GM21390 (cell line): Measurements from ENCODE around the gene CA9.
"Not testable (repeated sequence)": the region's sequence is repeated elsewhere in the genome, so short reads cannot be mapped to it uniquely, and the experiment has no call there.

Experiments
- ATAC-seq: cut with Tn5 transposase; IDR thresholded peaks from one replicate; pipeline ENCODE4 v1.9.1; 2021; ENCODE audit not compliant: unreplicated experiment

Gene CA9

DNA sequence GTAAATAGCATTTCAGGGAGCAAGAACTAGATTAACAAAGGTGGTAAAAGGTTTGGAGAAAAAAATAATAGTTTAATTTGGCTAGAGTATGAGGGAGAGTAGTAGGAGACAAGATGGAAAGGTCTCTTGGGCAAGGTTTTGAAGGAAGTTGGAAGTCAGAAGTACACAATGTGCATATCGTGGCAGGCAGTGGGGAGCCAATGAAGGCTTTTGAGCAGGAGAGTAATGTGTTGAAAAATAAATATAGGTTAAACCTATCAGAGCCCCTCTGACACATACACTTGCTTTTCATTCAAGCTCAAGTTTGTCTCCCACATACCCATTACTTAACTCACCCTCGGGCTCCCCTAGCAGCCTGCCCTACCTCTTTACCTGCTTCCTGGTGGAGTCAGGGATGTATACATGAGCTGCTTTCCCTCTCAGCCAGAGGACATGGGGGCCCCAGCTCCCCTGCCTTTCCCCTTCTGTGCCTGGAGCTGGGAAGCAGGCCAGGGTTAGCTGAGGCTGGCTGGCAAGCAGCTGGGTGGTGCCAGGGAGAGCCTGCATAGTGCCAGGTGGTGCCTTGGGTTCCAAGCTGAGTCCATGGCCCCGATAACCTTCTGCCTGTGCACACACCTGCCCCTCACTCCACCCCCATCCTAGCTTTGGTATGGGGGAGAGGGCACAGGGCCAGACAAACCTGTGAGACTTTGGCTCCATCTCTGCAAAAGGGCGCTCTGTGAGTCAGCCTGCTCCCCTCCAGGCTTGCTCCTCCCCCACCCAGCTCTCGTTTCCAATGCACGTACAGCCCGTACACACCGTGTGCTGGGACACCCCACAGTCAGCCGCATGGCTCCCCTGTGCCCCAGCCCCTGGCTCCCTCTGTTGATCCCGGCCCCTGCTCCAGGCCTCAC, at the start of gene CA9:
Gene CA9, plus strand, starts transcription at position 797 of the 893 bp plus-strand sequence. Its CDS starts 32 bp downstream, at position 829.
- ATAC-seq = no peak

DNA sequence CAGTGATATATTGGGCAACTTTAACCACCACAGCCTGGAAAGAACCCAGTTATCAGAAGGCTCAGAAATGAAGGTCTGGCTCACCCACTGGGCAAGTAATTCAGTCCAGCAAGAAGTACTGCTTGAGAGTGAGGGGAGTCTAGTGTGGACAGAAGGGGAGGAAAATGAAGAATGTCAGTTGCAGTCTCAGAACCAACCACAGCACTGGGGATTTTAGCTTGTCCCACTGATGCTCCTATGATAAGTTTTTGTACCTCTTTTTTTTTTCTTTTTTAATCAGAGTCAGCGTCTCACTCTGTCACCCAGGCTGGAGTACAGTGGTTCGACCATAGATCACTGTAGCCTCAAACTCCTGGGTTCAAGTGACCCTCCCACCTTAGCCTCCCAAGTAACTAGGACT, 46.2 kb upstream of the CA9 start:
- no peak for ATAC-seq

DNA sequence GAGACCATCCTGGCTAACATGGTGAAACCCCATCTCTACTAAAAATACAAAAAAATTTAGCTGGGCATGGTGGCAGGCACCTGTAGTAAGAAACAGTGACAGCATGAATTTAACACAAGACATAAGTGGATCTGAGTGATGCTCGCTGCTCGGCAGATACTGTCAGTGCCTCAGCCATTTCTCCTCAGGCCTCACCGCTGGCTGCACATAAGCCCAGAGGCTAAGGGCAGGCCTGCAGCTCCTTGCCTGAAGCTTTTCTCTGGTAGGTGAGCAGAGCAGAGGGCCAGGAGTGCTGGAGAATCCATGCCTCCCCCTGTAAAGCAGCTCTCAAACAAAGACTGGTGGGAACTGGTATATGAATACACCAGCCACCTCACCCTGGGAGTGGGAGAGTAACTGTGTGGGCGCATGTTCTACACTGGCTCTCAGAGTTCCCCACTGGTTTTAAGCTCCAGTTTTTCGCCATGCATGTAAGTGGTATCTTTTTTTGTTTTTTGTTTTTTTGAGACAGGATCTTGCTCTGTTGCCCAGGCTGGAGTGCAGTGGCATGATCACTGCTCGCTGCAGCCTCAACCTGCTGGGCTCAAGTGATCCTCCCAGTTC, 45.2 kb upstream of the CA9 start:
- ATAC-seq = no peak

DNA sequence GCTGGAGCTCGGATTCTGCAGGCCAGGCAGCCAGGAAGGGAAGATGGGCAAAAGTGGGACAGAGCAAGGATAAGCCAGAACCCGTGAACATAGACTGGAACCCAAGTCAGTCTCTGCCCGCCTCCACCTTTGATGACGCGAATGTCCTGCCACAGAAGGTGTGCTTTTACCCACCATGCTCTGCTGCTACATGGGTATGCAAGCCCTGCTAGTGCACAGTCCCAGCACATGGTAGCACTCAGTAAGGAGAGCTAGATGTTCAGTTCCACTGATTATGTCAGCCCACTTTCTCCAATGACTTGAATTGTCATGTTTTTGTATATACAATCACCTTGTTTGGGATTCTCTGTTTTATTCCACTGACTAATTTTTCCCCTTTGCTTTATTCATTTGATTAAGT, 44.1 kb upstream of the CA9 start:
- ATAC-seq = no peak

DNA sequence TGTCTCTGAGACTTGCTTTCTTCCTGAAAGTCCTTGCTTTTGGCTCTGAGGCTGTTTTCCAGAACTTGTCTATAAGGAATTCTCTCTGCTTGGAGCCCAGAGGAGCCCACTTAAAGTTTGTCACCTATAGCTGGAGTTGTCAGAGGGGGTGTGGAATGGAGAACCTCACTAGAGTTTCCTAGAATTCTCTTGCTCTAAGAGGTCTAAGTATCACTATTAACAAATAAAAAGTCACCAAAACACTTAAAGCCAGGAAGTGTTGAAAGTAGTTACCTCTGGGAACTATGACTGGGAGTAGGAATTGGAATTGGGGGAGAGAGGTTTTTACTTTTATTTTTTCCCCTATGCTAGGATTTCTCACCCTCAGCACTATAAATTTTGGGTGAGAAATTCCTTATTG, 38.0 kb upstream of the CA9 start:
- no peak for ATAC-seq

DNA sequence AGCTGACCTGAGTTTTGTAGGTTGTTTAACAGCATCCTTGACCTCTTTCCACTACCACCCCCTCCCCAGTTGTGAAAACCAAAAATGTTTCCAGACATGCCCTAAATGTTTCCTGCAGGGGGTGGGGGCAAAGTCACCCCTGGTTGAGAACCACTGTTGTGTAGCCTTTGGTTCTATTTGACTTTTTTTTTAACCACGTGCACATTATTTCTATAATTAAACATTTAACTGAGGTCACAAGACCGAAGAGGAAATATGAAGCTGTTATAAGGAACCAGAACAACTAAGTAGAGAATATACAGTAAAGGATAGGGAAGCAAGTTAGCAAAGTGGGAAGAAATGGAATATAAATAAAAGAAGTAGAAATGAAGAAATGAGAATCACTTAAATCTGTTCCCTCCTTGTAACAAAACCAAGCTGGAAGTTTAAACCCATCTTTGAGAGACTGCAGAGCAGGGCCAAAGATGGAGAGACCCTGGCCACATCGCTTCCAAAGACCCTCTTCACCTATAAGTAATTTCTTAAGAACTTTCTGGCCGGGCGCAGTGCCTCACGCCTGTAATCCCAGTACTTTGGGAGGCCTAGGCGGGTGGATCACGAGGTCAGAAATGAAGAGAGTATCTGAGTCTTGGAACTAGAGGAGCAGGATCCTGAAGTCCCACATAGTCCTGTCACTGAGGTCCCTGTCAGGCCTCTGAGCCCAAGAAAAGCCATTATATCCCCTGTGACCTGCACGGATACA, 37.4 kb upstream of the CA9 start:
- ATAC-seq = no peak

DNA sequence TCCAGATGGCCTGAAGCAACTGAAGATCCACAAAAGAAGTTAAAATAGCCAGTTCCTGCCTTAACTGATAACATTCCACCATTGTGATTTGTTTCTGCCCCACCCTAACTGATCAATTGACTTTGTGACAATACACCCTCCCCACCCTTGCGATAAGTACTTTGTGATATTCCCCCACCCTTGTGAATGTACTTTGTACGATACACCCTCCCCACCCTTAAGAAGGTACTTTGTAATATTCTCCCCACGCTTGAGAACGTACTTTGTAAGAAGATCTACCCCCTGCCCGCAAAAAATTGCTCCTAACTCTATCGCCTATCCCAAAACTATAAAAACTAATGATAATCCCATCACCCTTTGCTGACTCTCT, 36.9 kb upstream of the CA9 start:
- not testable (repeated sequence) for ATAC-seq

DNA sequence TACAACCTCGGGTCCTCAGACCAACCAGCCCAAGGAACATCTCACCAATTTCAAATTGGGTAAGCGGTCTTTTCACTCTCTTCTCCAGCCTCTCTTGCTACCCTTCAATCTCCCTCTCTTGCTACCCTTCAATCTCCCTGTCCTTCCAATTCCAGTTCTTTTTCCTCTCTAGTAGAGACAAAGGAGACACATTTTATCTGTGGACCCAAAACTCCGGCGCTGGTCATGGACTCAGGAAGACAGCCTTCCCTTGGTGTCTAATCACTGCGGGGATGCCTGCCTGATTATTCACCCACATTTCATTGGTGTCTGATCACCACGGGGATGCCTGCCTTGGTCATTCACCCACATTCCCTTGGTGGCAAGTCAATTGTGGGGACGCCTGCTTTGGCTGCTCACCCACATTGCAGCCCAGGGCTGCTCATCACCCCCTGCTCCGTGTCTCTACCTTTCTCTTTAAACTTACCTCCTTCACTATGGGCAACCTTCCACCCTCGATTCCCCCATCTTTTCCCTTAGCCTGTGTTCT, 36.2 kb upstream of the CA9 start:
- not testable (repeated sequence) for ATAC-seq

DNA sequence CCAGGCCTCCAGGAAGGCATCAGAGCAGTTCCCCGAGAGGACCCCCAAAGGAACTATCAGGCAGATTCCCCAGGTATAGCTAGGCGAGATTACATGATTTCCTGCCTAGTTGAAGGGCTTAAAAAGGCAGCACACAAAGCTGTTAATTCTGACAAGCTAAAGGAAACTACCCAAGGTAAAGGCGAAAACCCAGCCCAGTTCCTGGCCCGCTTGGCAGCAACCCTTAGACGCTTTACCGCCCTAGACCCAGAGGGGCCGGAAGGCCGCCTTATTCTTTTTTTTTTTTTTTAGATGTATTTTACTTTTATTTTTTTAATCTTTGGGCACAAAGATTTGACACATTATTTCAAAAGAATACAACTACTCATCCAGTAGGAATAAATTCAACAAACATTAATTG, 35.0 kb upstream of the CA9 start:
- ATAC-seq = not testable (repeated sequence)

DNA sequence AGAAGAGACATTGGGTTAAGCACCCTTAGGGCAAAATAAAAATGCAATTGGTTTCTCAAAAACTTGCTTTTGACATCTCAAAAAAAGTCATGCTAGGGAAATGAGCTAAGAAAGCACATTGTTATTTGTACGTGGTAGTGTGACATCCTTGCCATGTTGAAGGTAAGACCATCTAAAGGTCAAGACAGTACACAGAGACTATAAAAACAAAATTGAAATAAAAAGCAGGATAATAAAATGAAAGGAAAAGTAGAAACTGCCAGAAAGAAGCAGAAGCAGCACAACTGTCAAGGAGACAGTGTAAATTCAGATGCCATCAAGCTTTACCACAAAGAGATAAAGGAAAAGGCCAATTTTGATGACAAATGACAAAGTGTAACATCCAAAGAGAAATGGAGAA, 34.5 kb upstream of the CA9 start:
- ATAC-seq = not testable (repeated sequence)

DNA sequence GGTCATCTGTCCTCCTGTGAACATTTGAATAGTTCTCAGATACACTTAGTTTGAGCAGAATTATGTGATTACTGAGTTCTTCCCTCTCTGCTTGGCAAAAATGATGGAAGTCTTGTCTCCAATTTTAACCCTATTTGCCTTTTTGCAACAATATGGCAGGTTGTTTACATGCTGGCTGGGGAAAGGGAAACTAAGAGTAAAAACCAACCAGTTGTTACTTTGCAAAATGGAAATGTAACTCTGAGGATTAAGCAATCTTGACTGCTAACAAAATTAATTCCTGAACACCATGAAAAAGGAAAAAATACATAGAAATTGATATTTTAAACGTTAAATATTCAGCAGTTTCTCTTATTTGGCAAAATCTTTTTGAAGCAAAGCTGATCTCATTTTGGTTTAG, 34.1 kb upstream of the CA9 start:
- ATAC-seq = no peak

DNA sequence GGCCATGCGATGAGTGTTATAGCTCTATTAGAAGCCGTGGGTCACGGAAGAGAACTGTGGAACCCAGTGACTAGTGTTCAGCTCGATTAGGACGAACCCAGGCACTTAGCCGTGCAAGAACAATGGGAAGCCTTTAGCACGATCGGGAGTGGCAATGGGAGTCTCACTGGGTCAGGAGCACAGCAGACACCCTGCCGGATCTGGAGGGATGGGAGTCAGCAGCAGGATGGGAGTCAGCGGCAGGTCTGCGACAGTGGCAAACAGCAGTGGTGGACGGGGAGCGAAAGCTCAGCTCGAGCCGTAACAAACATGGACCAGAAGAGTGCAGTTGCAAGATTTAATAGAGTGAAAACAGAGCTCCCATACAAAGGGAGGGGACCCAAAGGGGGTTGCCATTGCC, 33.3 kb upstream of the CA9 start:
- not testable (repeated sequence) for ATAC-seq

DNA sequence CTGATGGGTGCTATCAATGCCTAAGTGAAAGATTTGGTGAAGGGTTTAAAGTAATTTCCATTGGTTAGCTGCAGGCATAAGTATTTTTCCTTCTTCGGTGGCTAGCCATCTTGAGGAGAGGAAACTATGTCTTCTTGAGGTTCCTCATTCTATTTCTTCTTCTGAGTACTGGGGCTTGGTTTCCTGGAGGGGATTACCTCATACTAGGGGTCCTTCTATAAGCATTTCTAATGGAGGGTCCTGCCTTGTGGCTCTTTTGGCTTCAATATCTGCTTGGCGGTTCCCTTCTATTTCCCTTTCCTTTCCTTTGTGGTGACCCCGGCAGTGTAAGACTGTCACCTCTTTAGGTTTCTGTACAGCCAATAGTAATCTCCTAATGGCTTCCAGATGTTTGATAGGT, 32.2 kb upstream of the CA9 start:
- not testable (repeated sequence) for ATAC-seq

DNA sequence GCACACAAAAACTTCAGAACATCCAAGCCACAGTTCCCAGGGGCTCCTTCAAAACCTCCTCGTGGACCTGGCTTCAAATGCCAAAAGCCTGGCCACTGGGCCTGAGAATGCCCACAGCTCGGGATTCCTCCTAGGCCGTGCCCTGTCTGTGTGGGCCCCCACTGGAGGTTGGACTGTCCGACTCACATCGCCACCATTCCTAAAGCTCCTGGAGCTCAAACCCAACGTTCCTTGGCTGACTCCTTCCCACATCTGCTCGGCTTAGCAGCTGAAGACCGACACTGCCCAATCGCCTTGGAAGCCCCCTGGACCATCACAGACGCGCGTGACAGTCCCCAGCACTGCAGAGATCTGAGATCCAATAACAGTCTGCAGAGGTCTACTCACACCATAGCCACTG, 30.7 kb upstream of the CA9 start:
- ATAC-seq = no peak

DNA sequence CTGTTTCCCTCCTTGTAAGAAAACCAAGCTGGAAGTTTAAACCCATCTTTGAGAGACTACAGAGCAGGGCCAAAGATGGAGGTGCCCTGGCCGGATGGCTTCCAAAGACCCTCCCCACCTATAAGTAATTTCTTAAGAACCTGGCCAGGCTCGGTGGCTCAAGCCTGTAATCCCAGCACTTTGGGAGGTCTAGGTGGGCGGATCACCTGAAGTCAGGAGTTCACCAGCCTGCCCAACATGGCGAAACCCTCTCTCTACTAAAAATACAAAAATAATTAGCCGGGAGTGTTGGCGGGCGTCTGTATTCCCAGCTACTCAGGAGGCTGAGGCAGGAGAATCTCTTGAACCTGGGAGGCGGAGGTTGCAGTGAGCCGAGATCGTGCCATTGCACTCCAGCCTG, 28.0 kb upstream of the CA9 start:
- not testable (repeated sequence) for ATAC-seq

DNA sequence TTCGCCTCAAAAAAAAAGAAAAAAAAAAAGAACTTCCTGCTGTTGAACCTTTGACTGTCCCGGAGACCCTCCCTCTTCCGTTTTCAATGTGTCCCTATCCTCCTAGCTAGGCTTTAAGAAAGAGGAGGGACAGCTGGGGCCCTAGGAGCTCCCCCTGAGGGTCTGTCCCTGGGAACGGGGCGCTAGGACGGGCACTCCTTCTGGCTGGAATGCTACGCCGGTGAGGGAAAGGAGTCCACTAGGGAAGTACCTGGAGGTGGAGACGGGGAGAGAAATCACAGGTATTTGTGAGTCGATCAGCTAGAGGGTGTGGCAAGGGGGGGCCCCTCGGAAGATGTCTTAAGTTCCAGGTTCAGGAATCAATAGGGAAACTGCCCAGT, 27.6 kb upstream of the CA9 start:
- ATAC-seq = no peak

DNA sequence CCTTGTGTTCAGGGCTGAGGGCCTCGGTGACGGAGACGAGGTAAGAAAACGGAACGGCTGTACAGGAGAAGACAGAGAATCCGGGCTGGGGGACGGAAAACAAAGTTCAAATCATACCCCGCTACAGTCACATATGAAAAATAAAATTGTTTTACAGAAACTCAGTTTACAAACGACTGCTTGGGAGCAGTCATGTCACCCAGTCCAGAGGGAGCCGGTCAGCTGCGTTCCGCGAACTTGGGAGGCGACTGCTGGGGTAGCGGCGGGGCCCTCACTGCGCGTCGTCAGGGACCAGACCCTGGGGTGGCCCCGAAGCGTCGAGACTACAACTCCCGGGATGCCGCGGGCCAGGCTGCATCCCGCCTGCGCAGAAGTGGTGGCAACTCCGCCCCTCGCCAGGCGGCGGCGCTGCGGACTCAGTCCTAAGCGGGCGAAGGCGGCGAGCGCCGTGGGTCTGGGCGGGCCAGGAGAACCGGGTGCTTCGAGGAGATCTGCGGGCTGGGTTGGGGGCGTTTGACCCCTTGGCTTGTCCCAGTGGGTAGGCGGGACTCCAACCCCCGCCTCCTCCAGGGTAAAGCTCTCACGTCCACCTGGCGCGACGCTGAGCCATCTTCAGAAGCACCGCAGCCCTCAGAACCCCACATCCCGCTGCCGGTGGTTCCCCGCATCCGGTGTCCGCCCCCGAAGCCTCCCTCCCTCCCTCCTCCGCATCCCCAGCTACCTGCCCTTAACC, 27.0 kb upstream of the CA9 start:
- peak; percentile 86 for ATAC-seq

DNA sequence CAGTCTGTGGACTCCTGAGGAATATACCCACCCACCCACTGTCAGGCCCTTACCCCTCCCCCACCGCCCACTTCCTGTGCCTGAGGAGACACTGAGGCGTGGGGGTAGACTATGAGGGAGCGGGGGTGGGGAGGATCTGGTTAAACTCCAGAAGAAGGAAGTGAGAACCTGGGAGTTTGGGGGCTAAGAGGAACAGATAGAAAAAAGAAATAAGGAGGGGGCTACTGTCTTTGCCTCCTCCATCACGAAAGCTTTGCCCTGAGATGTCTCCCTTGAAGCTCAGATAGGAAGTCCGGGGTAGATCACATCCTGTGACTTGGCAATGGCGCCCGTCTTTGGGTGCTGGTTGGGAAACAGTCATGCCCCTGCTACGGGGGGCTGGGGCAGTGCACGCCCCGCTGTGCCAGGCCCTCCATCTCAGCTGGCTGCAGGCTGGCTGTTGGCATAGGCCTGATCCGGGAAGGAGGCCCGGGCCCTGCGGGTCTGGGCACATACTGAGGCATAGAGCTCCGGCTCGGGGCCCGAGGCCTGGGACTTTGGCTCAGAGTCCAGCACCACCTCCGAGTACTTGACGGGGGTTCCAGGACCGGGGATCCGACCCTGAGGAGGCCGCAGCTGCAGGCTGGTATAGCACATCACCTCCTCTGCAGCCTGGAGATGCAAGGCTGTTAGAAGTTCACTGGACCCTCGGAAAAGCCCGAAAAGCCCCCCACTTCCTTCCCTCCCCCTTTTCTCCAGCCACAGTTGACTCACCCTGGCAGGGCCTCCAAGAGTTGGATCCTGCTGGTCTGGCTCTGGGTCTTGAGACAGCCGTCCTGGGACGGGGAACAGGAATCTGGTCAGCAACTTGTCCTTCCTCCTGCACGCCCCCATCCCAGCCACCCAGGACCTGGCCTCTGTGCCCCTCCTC, 24.0 kb upstream of the CA9 start:
- no peak for ATAC-seq

DNA sequence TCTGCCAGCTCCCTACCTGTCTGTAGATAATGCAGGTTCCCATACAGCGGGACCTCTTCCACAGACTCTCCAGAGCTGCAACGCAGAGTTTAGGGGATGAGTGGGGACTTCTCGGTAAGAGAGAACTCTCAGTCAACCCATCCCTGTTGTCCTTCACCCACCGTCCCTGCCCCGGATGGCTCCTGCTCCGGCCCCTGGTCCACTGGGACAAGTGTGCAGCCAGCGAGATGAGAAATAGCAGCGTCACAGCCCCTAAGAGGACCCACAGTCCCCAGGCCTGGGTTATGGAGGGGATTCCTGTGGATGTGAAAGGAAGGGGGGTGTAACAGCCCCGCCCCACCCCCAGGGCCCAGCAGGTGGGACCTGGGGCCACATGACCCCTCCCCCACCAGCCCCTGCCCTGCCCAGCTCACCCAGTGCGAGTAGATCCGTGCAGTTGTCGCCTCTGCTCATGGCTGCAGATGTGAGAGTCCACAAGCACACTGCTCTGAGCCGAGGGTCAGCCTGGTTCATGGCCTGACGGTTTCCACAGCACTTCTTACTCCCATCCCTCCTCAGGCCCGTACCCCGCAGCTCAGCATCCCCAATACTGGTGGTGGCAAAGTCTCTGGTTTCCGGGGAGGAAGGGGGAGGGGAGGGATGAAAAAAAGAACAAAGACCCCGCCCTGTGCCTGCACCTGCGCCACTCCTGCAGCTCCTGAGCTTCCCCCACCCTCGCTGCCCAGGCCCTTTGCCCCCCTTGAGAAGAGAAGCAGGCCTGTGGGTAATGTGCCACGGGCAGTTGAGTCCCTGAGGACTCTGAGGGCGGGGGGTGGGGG, 23.2 kb upstream of the CA9 start, which contains the start of gene SIT1:
Gene SIT1, minus strand, starts transcription at position 591 of the 818 bp plus-strand sequence. Its CDS starts 78 bp downstream, at position 513.
- ATAC-seq = no peak
